LoVo (cell line): ENCODE measurements around the gene WDFY3.

ENCODE experiments used
- DNase-seq: peaks from one replicate; pipeline ENCODE4 v3.0.0-alpha.2; 2016; ENCODE audit warnings: low spot score

WDFY3 gene

DNA sequence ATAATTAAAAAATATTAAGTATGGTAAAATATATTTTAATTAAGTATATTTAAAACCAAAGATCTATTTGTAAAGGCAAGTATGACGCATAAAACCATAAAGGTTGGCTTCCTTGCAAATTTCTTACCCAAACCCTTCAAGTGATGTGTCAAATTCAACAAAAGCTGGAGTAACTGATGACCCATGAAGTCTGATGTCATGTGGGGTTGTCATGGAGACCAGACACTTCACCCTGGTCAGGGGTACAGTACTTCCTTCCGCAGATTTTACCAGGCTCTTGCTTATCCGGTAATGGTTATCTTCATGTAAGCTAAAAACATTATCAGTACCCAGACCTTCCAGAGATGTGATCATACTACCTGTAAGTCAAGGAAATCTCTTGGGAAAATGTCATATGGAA, 170.1 kb downstream of the WDFY3 start:
- DNase-seq = no peak

DNA sequence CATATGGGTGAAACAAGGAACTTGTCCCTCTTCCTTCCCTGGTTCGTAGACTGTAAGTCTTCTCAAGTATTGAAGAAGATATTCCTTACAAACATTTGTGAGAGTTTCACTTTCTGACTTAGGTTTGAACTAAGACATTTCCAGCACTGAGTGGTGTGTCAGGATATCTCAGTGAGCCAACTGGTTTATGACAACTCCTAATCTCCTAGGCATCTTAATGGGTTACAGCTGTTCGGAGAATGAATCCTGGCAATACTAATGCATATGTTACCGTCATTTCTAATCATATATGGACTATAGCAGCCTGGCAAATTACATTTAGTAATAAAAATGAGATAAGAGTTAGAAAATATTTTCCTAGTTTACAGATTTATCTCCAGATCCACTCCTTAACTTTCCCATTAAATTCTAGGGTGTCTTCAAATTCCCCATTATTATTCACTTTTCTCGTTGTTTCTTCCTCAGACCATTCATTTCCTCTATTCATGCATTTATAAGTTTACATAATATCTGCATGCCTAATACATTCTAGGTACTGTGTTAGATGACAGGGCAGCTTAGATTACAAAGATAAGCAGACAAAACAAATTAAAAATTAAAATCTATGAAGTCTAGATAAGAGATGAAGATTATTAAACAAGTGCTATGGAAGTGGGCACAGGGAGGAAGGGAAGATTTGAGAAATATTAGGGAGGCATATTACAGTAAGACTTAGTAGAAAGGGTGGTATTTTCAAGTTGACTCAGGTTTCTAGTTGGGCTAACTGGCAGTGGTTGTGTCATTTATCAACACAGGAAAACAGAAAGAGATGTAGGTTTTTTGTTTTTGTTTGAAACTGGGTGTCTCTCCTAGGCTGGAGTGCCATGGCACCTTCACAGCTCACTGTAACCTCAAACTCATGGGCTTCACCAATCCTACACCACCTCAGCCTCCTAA, 173.9 kb downstream of the WDFY3 start:
- no peak for DNase-seq

DNA sequence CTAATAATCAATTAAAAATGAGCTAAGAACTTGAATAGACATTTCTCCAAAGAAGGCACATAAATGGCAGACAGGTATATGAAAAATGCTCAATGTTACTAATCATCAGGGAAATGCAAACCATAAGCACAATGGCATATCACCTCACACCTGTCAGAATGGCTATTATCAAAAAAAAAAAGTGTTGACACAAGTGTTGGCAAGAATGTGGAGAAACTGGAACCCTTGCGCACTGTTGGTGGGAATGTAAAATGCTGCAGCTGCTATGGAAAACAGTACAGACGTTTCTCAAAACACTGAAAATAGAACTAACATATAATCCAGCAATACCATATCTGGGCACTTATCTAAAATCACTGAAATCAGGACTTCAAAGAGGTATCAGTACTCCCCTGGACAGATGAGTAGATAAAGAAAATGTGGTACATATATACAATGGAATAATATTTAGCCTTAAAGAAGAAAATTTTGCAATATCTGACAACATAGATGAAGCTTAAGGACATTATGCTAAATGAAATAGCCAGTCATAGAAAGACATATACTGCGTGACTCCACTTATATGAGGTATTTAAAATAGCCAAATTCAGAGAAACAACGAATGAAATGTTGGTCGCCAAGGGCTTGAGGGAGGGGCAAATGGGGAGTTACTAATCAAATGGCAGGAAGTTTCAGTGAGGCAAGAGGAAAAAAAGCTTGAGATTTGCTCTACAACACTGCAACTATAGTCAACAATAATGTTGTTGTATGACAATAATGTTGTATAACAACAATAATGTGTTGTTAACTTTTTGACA, 175.5 kb downstream of the WDFY3 start:
- no peak for DNase-seq

DNA sequence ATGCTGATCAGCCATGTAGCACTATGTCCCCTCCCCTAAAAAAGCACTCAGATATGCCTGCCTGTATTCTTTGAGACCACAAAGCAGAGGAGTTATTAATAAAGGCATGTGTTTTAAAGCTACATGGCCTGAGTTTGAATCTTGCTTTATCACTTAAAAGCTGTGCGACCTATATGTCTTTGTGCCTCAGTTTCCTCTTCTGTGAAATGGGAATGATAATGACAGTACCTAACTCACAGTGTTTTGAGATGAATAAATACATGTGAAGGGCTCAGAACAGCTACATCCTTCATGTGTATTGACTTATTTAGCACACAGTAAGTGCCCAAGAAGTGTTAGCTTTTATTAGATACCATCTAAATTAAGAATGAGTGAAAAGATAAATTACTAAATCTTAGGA, 180.0 kb downstream of the WDFY3 start:
- DNase-seq = no peak

DNA sequence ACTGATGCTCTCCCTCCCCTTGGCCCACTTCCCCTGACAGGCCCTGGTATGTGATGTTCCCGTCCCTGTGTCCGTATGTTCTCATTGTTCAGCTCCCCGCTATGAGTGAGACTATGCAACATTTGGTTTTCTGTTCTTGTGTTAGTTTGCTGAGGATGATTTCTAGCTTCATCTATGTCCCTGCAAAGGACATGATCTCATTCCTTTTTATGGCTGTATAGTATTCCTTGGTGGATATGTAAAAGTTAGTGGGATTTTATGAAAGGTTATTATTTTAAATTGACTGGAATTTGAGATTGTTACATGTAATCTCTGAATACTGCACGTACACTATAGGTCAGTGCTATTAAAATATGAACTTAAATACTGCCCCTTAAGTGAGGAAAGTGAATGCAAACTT, 184.0 kb downstream of the WDFY3 start:
- DNase-seq = no peak

DNA sequence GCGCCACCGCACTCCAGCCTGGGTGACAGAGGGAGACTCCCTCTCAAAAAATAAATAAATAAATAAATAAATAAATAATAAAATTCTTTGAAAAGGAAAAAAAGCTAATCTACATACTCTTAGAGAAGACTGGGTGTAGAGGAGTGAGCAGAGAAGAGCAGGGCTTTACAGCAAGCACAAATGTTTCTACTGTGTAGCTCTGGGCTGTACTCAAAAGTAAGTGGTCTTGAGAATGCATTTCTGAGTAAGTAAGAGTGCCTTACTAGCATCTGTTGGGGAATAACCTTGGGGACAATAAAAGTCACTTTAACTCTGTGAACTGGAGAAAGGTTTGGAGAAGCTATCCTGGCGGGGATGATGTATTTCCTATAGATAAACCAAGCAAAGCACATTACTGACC, 185.8 kb downstream of the WDFY3 start:
- DNase-seq = no peak

DNA sequence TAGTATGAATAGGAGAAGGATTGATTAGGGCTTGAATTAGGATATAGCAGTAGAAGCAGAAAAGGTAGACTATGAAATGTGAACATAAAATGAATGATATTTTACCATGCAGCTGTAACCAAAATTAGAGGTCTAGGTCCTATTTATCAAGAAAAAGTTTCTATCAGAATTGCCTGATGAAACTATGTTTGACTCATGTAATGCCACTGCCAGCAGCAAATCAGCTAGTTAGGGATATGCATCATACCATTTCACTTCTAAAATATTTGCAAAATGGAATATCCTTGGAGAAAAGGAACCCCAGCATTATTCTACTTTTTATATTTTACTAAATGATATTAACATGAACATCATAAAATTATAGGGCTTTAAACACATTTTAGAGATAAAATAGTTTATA, 188.4 kb downstream of the WDFY3 start:
- no peak for DNase-seq

DNA sequence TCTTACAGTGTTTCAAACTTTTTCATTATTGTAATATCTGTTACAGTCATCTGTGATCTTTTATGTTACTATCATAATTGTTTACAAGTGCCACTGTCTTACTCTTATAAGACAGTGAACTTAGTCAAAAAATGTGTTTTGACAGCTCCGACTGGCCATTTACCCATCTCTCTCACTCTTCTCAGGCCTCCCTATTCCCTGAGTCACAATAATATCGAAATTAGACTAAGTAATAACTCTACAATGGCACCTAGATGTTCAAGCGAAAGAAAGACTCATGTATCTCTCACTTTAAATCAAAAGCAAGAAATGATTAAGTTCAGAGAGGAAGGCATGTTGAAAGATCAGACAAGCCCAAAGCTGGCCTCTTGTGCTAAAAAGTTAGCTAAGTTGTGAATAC, 199.3 kb downstream of the WDFY3 start:
- DNase-seq = no peak

DNA sequence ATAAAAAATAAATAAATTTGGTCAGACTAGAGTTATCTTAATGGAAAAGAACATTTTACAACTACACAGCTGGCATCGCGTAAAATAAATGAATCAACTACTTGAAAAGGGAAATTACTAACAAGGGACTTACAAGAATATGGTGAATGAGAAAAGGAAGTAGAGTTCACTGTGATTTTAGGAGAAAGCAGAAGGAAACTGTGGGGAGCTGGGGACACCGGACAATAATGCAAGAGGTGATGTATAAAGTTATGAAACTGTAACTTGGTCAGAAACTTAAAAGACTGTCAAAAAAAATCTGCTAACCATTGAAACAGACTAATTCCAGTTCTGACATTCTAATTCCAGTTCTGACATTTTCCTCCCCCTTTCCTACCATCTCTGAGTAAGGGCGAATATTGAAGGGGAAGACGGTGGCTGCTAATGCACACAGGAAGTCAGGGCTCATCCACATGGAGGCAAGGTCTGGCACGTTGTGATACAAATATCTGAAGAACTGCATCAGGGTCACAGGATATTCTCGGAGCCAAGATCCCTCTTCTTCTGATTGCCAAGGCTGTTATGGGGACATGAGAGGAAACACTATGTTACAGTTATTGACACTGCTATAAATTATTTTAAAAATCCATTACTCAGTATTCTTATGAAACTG, 213.0 kb downstream of the WDFY3 start:
- DNase-seq = no peak

DNA sequence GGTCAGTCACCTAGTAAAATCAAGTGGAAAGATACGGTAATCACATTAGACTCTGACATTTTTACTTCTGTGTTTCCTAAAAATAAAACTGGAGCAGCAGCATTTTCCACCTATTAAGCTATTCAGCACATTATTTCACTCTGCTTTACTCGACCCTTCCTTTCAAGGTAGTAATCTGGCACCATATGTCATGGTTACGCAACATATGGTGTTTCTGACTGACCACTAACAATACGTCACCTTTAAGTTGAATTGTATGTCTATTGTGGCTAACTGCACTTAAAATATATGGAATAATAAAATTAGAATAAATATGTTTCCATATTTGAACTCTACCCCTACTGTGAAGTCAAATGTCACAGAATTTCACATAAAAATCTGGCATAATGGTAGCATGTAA, 214.8 kb downstream of the WDFY3 start:
- no peak for DNase-seq

DNA sequence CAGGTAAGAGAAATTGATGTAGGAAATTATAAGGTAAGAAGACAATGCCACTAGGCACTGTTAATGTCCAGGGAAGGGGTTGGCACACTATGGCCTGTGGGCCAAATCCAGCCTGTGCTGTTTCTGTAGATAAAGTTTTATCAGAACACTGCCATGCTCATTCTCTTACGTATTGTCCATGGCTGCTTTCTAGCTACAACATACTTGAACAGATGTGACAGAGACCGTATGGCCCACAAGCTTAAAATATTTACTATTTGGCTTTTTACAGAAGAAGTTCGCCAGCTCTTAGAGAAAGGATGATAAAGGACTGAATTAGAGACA, 215.6 kb downstream of the WDFY3 start:
- no peak for DNase-seq

DNA sequence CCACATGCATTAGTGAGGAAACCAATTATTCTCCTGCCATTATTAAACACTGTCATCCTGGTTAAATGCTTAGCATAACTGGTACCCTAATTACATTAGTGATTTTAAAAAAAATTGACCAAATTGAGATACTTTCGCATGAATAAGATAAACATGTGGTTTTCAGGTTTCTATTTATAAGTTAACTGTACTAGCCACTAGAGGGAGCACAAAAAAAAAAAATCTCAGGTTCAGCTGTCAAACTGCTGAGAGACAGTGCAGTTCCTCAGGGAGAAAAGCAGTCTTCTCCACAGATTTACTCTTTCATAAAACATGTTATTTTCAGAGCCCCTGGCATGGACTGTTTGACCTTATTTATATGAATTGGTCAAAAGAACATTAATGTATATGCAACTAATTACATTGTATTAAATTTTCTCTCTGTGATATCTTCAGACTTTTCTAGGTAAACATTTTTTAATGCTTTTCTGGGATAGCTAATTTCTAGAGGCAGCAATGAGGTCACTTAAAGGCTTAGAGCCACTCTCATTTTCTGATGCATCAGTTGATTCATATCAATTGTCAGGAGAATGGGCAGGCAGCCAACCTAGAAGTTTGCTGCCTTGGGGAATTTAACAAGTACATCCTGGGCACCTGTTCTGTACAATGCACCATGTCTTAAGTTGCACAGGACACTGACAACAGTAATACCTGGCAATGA, 216.1 kb downstream of the WDFY3 start:
- DNase-seq = peak; percentile 56

DNA sequence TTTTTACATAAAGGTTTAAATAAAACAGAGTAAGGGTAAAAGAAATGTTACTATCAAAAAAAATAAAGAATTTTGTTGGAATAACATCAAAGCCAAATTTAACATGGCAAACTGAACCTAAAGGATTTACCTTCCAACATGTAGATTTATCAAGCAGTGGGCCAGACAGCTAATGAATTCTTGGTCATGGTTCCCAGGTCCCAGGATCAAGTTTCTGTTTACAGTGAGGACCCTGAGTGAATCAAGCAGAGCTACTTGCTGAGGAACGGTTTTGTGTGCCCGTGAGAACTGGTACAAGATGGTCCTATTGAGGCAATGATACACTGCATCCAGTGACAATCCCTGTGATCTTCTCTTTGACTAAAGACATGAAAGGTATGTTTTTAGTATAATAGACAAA, 226.4 kb downstream of the WDFY3 start:
- no peak for DNase-seq

DNA sequence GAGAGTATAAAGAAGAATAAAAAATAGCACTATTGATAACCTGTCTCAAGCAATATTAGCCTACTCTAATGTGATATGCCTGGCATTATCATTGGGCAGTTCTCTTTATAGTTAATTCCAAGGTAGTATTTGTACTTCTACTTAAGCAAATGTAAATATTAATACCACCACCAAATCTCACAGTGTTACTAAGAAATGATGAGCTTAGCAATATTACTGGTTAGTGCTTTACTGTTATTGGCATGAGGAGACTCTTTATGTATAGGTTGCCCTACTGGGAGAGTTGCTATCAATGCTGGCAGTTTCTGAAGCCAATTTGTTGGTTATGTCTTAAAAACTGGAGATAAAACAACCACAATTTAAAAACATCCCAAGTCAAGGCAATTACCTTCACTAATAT, 227.9 kb downstream of the WDFY3 start:
- DNase-seq = no peak

DNA sequence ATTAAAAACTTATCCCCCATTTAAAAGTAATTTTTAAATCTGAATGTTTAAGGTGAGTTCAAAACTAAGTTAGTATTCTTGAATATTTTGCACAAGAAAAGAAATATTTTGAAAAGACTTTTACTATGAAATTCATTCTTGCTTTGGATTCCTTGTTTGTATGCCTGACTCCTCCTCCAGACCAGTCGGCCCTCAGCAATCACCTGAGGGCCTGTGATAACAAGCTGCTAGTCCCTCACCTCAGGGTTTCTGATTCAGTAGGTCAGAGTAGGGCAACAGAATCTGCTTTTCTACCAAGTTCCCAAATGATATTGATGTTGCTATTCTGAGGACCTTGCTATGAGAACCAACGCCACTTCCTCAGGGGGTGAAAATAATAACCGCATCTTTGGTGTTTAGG, 228.8 kb downstream of the WDFY3 start:
- no peak for DNase-seq

DNA sequence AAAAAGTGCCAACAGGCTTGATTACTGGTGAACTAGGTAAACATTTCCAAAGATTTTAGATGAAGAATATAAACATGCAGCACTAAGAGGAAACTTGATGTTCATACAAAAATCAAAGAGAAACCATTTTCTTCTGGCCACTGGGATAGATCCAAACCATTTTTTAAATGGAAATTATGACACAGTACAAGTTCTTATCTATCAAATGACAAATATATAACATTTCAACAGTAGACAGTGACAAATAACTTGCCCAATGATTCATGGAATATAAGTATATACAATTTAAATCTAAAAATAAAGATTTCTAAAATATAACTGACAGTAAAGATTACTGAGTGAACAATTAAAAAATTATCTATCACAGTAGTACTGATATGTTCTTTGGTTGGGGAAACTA, 232.5 kb downstream of the WDFY3 start:
- DNase-seq = no peak

DNA sequence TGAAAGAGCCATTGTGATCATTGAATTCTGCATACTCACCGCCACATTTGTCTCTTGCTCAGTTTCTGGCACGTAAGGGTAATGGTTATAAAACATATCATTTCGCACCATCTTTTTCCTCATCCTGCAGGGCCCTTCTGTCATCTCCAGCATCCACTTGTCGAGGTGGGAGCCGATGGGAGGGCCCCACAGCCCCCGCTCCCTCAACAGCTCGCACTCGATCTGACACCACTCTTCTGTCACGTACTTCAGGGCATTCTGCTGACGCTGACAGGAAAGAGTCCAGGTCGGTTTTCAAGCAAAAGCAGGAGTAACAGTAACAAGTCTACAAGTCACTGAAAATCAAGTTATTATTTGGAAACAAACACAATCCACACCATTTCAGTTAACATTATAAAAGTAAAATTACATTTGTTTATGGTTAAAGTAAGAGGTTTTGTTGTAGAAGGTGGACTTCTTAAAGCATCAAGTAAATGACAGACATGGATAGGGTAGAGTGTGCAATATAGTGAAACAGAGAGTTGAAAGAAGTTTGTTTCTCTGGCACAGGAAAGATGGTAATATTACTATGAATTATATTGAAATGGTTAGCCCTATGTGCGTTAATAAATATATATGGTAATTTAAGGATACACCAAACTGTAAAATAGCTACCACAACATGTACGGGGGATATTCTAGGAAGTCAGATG, 233.0 kb downstream of the WDFY3 start:
- no peak for DNase-seq

DNA sequence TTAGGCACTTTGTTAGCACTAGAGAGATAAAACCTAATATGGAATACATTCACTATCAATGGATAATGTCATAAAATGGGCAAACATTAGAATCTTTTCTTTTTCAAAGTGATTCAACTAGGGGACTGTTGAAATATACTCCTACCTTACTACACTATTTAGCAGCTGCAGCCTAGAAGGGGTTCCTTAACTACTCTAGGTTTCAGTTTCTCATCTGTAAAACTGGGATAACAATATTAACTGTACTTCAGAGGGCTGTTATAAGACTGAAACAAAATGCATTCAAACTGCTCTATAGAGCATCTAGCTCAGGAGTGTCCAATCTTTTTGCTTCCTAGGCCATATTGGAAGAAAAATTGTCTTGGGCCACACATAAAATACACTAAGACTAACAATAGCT, 236.1 kb downstream of the WDFY3 start:
- DNase-seq = no peak

DNA sequence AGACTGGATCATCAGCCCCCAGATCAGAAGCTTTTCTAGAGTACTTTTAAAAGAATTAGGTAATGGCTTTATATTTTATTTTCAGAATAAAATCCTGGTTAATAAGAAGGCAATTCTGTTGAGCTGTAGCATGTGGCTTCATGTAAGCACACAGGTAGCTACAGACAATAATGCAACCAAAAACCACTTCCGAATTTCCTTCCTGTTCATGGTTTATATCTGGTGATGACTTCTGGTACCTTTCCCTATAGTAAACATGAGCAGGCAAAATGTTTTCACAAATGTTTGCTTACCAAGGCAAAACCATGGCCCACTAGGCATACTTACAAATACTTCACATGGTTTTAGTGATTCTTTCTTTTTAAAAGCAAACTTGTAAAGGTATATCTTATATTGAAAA, 239.0 kb downstream of the WDFY3 start:
- no peak for DNase-seq

DNA sequence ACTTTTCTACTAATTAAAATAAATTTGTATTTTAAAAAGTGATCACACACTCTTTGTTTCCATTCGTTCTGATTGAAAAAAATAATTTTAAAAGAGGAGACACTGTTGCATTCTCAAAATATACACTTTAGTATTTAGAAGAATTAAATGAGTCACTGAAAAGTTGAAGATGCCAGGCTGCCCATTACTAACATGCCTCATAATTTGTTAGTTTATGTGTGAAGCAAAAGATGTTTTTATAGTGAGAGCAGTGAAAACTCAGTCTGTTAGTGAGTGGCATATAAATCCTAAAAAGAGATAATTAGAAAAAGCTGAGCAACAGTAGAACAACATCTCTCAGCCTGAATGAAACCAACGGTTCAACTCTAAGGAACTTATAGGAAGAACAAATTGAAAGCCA, 240.1 kb downstream of the WDFY3 start:
- DNase-seq = no peak

DNA sequence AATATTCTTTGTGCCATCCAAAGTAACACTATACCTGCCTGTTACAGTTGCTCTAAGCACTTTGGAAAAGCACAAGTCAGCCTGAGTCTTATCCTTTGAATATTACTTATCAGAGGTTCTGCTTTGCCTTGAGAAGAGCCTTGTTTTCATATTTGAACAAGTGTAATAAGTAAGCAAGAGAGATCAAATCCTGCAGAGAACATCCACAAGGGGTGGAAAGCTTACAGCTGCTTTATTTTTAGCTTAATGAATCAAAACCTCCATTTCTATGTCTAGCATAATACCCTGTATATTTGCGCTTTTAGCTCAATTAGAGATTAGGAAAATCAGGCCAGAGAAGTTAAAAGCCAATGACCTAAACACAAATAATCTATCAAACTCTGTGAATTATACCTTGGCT, 243.8 kb downstream of the WDFY3 start:
- no peak for DNase-seq

DNA sequence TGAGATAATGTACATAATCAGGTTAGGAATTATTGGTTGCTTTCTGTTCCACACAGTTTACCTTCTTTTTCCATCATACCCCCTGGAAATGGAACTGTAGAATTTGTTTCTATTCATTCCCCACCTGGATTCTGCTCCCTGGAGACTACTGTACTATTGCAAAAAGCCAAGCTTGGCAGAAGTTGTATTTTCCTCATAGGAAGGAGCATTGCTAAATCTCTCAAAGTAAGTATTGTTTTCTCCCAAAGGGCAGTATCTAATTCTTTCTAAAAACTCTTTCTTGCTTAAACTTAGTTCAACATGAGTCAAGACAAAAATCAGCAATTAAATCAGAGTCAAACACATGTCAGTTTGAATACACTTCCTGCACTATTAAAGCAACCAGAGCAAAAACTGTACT, 247.4 kb downstream of the WDFY3 start:
- no peak for DNase-seq
